ENCODE results near the gene TMEM161A.
"Not testable (repeated sequence)": the region's sequence is repeated elsewhere in the genome, so short reads cannot be mapped to it uniquely, and the experiment has no call there.

TMEM161A gene

DNA sequence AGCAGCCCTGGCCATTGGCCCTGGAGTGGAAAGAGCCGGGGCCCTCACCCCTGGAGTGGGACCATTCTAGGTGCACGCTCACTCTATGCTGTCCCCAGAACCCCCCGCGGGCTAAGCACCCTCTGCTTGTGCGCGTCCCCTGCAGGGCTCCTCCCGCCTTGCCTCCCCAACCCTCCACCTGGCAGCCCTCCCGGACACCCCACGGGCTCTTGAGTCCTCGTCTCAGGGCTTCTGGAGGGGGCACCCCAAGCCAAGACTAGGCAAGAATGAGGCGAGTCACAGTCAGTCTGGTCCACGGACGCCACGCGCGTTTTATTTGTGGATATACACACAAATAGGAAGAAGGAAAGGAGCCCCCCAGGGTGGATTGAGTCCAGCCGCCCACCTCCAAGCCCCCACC, 7.0 kb upstream of the TMEM161A start:
- TF ChIP-seq, protein P1, sequence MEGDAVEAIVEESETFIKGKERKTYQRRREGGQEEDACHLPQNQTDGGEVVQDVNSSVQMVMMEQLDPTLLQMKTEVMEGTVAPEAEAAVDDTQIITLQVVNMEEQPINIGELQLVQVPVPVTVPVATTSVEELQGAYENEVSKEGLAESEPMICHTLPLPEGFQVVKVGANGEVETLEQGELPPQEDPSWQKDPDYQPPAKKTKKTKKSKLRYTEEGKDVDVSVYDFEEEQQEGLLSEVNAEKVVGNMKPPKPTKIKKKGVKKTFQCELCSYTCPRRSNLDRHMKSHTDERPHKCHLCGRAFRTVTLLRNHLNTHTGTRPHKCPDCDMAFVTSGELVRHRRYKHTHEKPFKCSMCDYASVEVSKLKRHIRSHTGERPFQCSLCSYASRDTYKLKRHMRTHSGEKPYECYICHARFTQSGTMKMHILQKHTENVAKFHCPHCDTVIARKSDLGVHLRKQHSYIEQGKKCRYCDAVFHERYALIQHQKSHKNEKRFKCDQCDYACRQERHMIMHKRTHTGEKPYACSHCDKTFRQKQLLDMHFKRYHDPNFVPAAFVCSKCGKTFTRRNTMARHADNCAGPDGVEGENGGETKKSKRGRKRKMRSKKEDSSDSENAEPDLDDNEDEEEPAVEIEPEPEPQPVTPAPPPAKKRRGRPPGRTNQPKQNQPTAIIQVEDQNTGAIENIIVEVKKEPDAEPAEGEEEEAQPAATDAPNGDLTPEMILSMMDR (IDR thresholded peaks at IDR 0.05; ENCODE audit: low read depth, low read length, missing control alignments), result no peak
- DNase-seq (ENCODE audit: low read depth), result no peak
- no peak overlapping the region for H3K4me3 ChIP-seq (ENCODE audit: low read depth, low read length)

DNA sequence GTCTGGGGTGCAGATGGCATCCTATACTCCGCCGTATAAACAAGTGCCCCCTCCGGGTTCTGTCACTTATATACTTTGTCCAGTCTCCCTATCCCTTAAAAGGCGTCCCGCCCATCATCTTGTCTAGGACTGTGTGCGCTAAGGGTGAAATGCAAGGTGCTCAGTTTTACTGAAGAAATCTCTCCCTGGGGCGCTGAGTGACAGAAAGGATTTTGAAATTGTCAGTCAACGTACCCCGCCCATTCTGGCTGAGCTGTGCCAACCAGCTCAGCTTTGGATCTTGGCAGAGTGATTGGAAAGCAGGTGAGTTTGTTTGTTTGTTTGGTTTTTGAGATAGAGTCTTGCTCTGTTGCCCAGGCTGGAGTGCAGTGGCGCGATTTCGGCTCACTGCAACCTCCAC, 4.1 kb upstream of the TMEM161A start:
- TF ChIP-seq, protein P1 (IDR thresholded peaks at IDR 0.05; ENCODE audit: low read depth, low read length, missing control alignments), result no peak
- DNase-seq (ENCODE audit: low read depth), result no peak
- H3K4me3 ChIP-seq (ENCODE audit: low read depth, low read length), result no peak overlapping the region

DNA sequence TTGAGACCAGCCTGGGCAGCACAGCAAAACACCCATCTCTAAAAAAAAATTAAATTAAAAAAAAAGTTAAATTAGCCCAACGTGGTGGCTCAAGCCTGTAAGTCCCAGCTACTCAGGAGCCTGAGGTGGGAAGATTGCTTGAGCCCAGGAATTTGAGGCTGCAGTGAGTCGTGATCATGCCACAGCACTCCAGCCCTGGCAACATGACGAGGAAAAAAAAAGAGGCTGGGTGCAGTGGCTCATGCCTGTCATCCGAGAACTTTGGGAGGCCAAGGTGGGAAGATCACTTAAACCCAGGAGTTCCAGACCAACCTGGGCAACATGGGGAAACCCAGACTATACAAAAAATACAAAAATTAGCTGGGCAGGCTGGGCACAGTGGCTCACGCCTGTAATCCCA, 2.2 kb upstream of the TMEM161A start:
- DNase-seq (ENCODE audit: low read depth), result no peak
- TF ChIP-seq, protein P1 (IDR thresholded peaks at IDR 0.05; ENCODE audit: low read depth, low read length, missing control alignments), result no peak
- H3K4me3 ChIP-seq (ENCODE audit: low read depth, low read length), result no peak overlapping the region

DNA sequence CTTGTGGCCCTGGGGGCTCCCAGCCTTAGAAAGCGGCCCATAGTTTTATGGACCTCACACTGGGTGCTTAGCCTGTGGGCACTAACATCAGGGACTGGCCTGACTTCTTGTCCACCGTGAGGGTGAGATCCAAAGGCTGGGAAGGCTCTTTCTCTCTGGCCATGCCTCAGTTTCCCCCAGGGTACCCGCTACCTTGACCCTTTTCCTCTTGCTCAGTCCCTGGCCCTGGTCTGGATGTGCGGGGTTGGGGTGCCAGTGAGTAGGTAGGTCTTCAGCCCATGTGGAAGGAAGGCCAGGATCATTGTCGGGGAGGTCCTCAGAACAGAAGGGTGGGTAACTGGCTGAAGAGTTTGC, 1.6 kb upstream of the TMEM161A start:
- TF ChIP-seq, protein P1 (IDR thresholded peaks at IDR 0.05; ENCODE audit: low read depth, low read length, missing control alignments), result no peak
- H3K4me3 ChIP-seq (ENCODE audit: low read depth, low read length), result no peak overlapping the region
- no peak for DNase-seq (ENCODE audit: low read depth)

DNA sequence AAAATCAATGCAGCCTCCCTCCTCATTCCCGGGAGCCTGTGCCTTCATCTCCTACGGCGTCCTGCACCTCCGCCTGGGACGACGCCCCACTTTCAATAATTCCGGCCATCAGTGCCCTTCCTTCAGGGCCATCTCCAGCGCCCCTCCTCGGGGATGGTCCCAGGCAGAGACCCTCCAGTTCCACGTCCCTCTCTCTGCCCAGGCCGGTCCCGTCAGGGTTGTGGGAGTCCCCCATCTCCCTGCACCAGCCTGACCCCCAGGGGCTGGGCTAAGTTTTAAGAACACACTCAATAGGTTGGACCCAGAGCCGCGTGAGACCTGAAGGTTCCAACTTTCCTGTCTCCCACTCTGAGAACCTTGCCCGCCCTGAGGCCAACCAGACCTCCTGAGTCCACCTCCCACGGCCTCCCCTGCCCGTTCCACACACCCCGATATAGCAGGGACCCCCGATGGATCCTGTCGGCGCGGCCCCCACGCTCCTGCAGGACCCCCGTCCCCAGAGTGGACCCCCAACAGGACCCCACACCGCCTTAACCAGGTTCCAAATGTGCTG, 646 bp downstream of the TMEM161A start:
- H3K4me3 ChIP-seq (ENCODE audit: low read depth, low read length), result peak overlapping the region; percentile 92
- TF ChIP-seq, protein P1 (IDR thresholded peaks at IDR 0.05; ENCODE audit: low read depth, low read length, missing control alignments), result no peak
- DNase-seq (ENCODE audit: low read depth), result no peak

DNA sequence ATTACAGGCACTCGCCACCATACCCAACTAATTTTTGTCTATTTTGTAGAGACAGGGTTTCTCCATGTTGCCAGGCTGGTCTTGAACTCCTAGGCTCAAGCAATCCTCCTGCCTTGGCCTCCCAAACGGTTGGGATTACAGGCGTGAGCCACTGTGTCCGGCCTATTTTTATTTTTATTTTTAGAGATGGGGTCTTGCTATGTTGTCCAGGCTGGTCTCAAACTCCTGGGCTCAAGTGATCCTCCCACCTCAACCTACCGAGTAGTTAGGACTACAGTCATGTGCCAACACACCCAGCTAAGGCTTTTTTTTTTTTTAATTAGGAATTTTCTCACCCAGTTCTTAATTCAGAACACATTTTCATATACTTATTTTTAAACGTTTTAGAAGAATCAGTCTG, 2.6 kb downstream of the TMEM161A start:
- DNase-seq (ENCODE audit: low read depth), result not testable (repeated sequence)

DNA sequence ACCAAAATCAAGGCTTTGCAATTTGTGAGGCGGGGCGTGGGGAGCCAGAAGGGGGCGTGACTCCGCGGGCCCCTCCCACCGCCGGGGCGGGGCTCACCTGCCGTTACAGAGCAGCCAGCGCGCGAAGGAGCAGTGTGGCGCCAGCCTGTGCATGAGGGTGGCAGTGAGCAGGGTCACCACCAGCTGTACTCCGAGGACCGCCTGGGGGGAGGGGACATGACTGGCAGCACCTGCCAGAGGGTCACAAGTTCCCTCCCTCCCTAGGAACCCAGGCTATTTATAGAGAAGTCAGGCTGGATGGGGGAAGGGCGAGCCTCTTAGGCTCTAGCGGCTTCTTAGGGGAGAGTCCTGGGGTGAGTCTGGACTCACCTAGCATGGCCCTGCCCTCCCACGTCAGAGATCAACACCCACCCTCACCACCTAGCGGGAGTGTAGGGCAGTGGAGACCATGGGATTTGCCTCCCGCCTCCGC, 3.6 kb downstream of the TMEM161A start:
- peak overlapping the region; percentile 11 for H3K4me3 ChIP-seq (ENCODE audit: low read depth, low read length)
- TF ChIP-seq, protein P1 (IDR thresholded peaks at IDR 0.05; ENCODE audit: low read depth, low read length, missing control alignments), result peak; percentile 37
- DNase-seq (ENCODE audit: low read depth), result no peak

More for the DNA sequence above, 2.6 kb downstream of the TMEM161A start:
- not testable (repeated sequence) for H3K4me3 ChIP-seq (ENCODE audit: low read depth, low read length)

Data from GM12864 (cell line).